Measurements from ENCODE around the gene LPGAT1. TPM values are rescaled to one million over a fixed set of nuclear protein-coding genes. Genes with fewer than 3 reads are reported as not detected.

Gene LPGAT1
- total and polyA plus RNA-seq, 4 experiments from 2014 or later, result 13.1 to 31.1 (median 30.4) TPM

- Mint-ChIP-seq H3K27ac (no peak overlapping the region), H3K36me3 (no peaks in the 10 kb centered on the region), H3K27me3 (peaks cover 0 to 3% of the 10 kb centered on the region in 2 donors), H3K4me3 (no peak overlapping the region), H3K9me3 (no peaks in the 10 kb centered on the region), H3K4me1 (peaks cover 0 to 5% (median under 1%) of the 10 kb centered on the region in 4 donors)
- intact Hi-C loops (cut with micrococcal nuclease), result no loop called here
- Histone ChIP-seq H3K4me1 (ENCODE audit: insufficient read depth, low read length) (no peaks in the 10 kb centered on the region), H3K27ac (ENCODE audit: low read depth, low read length) (no peak overlapping the region), H3K9me3 (ENCODE audit: control insufficient read depth in 1 of 2, low read length in 2 of 2) (no peaks in the 10 kb centered on the region), H3K36me3 (ENCODE audit: insufficient read depth, low read length) (no peaks in the 10 kb centered on the region), H3K27me3 (ENCODE audit: insufficient read depth, low read length) (no peaks in the 10 kb centered on the region), H3K4me3 (ENCODE audit: low read length in 2 of 2) (no peak overlapping the region)
- POLR2A ChIA-PET (ENCODE audit: partially characterized antibody), result no interaction called here
- no peak for DNase-seq
- CTCF ChIA-PET (ENCODE audit: partially characterized antibody), result interaction anchor here (1.2 kb wide), 1 partner anchor 21 kb away, joined by 5 read pairs; no protein-coding TSS in a partner anchor
These were observed 126.6 kb downstream of the LPGAT1 start for GRCh38 chr1:211703812-211704537.

DNA sequence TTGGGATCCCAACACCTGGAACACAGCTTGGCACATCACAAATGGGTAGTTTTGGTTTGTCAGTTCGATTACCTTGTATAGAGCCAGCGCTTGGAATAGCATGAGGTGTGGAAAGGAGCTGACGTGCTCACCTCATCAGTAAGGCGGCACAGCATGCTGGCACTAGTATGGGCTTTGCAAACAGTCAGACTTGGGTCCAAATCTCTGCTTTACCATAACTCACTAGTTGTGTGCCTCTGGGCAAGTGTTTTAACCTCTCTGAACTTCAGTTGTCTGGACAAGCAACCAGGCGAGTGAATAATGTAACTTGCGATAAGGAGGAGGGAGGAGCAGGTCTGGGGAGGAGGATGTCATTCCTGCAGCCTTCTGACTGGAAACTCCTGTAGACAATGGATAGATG, 128.8 kb downstream of the LPGAT1 start:
- CTCF ChIA-PET (ENCODE audit: partially characterized antibody), result interaction anchor here (5.9 kb wide), 1 partner anchor 18 kb away, joined by 83 read pairs; no protein-coding TSS in a partner anchor
- no peaks in the 10 kb centered on the region for H3K9me3 Mint-ChIP-seq

GRCh38 chr1:211699059-211699458, 131.5 kb downstream of the LPGAT1 start:
- no peak for DNase-seq
- Mint-ChIP-seq H3K4me1 (peaks cover 8 to 26% (median 19%) of the 10 kb centered on the region in 4 donors), H3K36me3 (peaks cover 0 to 2% of the 10 kb centered on the region in 2 donors), H3K4me3 (peak overlapping the region in 3 of 8 donors; percentile 53 to 82 (median 72)), H3K27me3 (peaks cover 0 to 3% of the 10 kb centered on the region in 2 donors), H3K9me3 (peaks cover 0 to 2% (median 0%) of the 10 kb centered on the region in 8 donors), H3K27ac (no peak overlapping the region)
- Histone ChIP-seq H3K9me3 (ENCODE audit: control insufficient read depth in 1 of 2, low read length in 2 of 2) (no peaks in the 10 kb centered on the region), H3K27ac (ENCODE audit: low read depth, low read length) (no peak overlapping the region), H3K36me3 (ENCODE audit: insufficient read depth, low read length) (no peaks in the 10 kb centered on the region), H3K4me1 (ENCODE audit: insufficient read depth, low read length) (peaks cover 21% of the 10 kb centered on the region), H3K4me3 (ENCODE audit: low read length in 2 of 2) (no peak overlapping the region), H3K27me3 (ENCODE audit: insufficient read depth, low read length) (no peaks in the 10 kb centered on the region)
- ChIA-PET POLR2A (ENCODE audit: partially characterized antibody) (interaction anchor here (1.3 kb wide), 1 partner anchor 336 kb away, joined by 7 read pairs; the partner anchor contains the start of genes DTL and INTS7), CTCF (ENCODE audit: partially characterized antibody) (interaction anchor here (0.9 to 5.9 kb wide), 27 partner anchors 10 to 757 kb away, joined by 3 to 83 read pairs (median 5); partner anchors contain the start of genes DTL, INTS7 and NEK2)
- intact Hi-C loops (cut with micrococcal nuclease), result loop anchor here (5.0 to 10.0 kb wide), 2 partner anchors 46 to 758 kb away; no protein-coding TSS in a partner anchor

More for the DNA sequence above, 128.8 kb downstream of the LPGAT1 start:
- POLR2A ChIA-PET (ENCODE audit: partially characterized antibody), result no interaction called here
- DNase-seq, result no peak
- peaks cover 0 to 12% (median 7%) of the 10 kb centered on the region in 4 donors for H3K4me1 Mint-ChIP-seq
- peaks cover 3% of the 10 kb centered on the region for H3K4me1 ChIP-seq (ENCODE audit: insufficient read depth, low read length)
- H3K36me3 ChIP-seq (ENCODE audit: insufficient read depth, low read length), result no peaks in the 10 kb centered on the region
- no peaks in the 10 kb centered on the region for H3K36me3 Mint-ChIP-seq
- no peak overlapping the region for H3K4me3 ChIP-seq (ENCODE audit: low read length in 2 of 2)
- H3K27me3 Mint-ChIP-seq, result peaks cover 0 to 3% of the 10 kb centered on the region in 2 donors
- H3K9me3 ChIP-seq (ENCODE audit: control insufficient read depth in 1 of 2, low read length in 2 of 2), result no peaks in the 10 kb centered on the region
- no peak overlapping the region for H3K27ac ChIP-seq (ENCODE audit: low read depth, low read length)
- no peak overlapping the region for H3K4me3 Mint-ChIP-seq
- no peaks in the 10 kb centered on the region for H3K27me3 ChIP-seq (ENCODE audit: insufficient read depth, low read length)
- intact Hi-C loops (cut with micrococcal nuclease), result no loop called here
- no peak overlapping the region for H3K27ac Mint-ChIP-seq

GRCh38 chr1:211698161-211699026, 132.2 kb downstream of the LPGAT1 start:
- peak overlapping the region; percentile 66 to 82 (median 78) for H3K4me3 Mint-ChIP-seq
- H3K9me3 Mint-ChIP-seq, result peaks cover 0 to 4% (median 0%) of the 10 kb centered on the region in 8 donors
- ChIA-PET CTCF (ENCODE audit: partially characterized antibody) (interaction anchor here (0.6 to 5.9 kb wide), 52 partner anchors 8 to 758 kb away, joined by 3 to 83 read pairs (median 4); partner anchors contain the start of genes DTL, INTS7 and NEK2), POLR2A (ENCODE audit: partially characterized antibody) (interaction anchor here (0.9 to 1.3 kb wide), 3 partner anchors 16 to 337 kb away, joined by 3 to 7 read pairs (median 3); partner anchors contain the start of genes DTL and INTS7)
- H3K36me3 ChIP-seq (ENCODE audit: insufficient read depth, low read length), result no peaks in the 10 kb centered on the region
- H3K4me3 ChIP-seq (ENCODE audit: low read length in 2 of 2), result peak overlapping the region in 1 of 2 donors; percentile 30
- H3K4me1 ChIP-seq (ENCODE audit: insufficient read depth, low read length), result peaks cover 21% of the 10 kb centered on the region
- H3K4me1 Mint-ChIP-seq, result peaks cover 8 to 26% (median 19%) of the 10 kb centered on the region in 4 donors
- intact Hi-C loops (cut with micrococcal nuclease), result loop anchor here (1.0 to 10.0 kb wide), 4 partner anchors 46 to 759 kb away; partner anchors contain the start of gene LPGAT1
- no peaks in the 10 kb centered on the region for H3K27me3 ChIP-seq (ENCODE audit: insufficient read depth, low read length)
- H3K27me3 Mint-ChIP-seq, result peaks cover 0 to 3% of the 10 kb centered on the region in 2 donors
- H3K27ac ChIP-seq (ENCODE audit: low read depth, low read length), result no peak overlapping the region
- H3K36me3 Mint-ChIP-seq, result peaks cover 0 to 3% of the 10 kb centered on the region in 2 donors
- H3K27ac Mint-ChIP-seq, result no peak overlapping the region
- DNase-seq, result peak; percentile 72 to 81 (median 73)
- H3K9me3 ChIP-seq (ENCODE audit: control insufficient read depth in 1 of 2, low read length in 2 of 2), result no peaks in the 10 kb centered on the region

- CTCF ChIA-PET (ENCODE audit: partially characterized antibody), result interaction anchor here (1.1 to 5.9 kb wide), 19 partner anchors 11 to 759 kb away, joined by 3 to 83 read pairs (median 8); partner anchors contain the start of genes DTL and INTS7
- Histone ChIP-seq H3K27ac (ENCODE audit: low read depth, low read length) (no peak overlapping the region), H3K4me3 (ENCODE audit: low read length in 2 of 2) (no peak overlapping the region), H3K36me3 (ENCODE audit: insufficient read depth, low read length) (no peaks in the 10 kb centered on the region), H3K27me3 (ENCODE audit: insufficient read depth, low read length) (no peaks in the 10 kb centered on the region), H3K9me3 (ENCODE audit: control insufficient read depth in 1 of 2, low read length in 2 of 2) (no peaks in the 10 kb centered on the region), H3K4me1 (ENCODE audit: insufficient read depth, low read length) (peaks cover 21% of the 10 kb centered on the region)
- POLR2A ChIA-PET (ENCODE audit: partially characterized antibody), result interaction anchor here (1.1 kb wide), 1 partner anchor 15 kb away, joined by 3 read pairs; no protein-coding TSS in a partner anchor
- Mint-ChIP-seq H3K4me3 (no peak overlapping the region), H3K36me3 (peaks cover 0 to 3% of the 10 kb centered on the region in 2 donors), H3K27me3 (peaks cover 0 to 3% of the 10 kb centered on the region in 2 donors), H3K27ac (no peak overlapping the region), H3K4me1 (peaks cover 8 to 26% (median 19%) of the 10 kb centered on the region in 4 donors), H3K9me3 (peaks cover 0 to 4% (median 0%) of the 10 kb centered on the region in 8 donors)
- intact Hi-C loops (cut with micrococcal nuclease), result loop anchor here (5.0 to 10.0 kb wide), 2 partner anchors 47 to 760 kb away; no protein-coding TSS in a partner anchor
- no peak for DNase-seq
These were observed 133.2 kb downstream of the LPGAT1 start for GRCh38 chr1:211697356-211697755.

DNA sequence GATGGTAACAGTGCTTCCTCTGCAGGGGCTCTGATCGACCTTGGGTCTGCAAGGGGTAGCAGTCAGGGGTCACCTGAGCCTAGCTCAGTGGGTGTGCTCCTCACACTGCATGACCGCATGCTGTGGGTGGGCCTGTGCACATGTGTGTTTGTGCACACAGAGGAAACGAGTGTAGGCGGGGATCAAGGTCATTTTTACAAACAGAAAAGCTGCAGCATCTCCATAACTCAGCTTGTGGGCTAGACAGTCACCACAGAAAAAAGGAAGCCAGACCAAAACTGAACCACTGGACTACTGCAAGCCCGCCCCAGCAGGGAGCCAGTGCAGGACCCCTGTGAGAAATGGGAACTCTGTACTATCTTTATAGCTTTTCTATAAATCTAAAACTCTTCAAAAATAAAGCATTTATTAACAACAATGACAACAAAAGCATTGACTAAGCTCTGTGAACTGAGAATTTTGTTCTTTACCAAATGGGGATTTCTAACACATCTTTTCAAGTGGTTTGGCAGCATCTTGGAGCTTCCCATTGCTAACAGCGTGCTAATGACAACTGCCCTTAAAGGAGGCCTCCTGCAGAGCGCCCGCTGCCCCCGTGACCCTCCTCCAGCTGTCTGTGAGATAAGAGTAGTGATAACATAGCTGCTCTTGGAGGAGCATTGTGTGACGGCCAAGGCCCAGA, 135.3 kb downstream of the LPGAT1 start:
- DNase-seq, result no peak
- POLR2A ChIA-PET (ENCODE audit: partially characterized antibody), result no interaction called here
- H3K4me1 Mint-ChIP-seq, result peaks cover 8 to 26% (median 19%) of the 10 kb centered on the region in 4 donors
- H3K4me3 Mint-ChIP-seq, result peak overlapping the region in 3 of 8 donors; percentile 31 to 46 (median 32)
- peak overlapping the region in 4 of 7 donors; percentile 29 to 80 (median 66) for H3K27ac Mint-ChIP-seq
- no peak overlapping the region for H3K4me3 ChIP-seq (ENCODE audit: low read length in 2 of 2)
- H3K4me1 ChIP-seq (ENCODE audit: insufficient read depth, low read length), result peaks cover 21% of the 10 kb centered on the region
- peaks cover 0 to 3% of the 10 kb centered on the region in 2 donors for H3K36me3 Mint-ChIP-seq
- intact Hi-C loops (cut with micrococcal nuclease), result loop anchor here (5.0 to 10.0 kb wide), 2 partner anchors 50 to 762 kb away; no protein-coding TSS in a partner anchor
- H3K27me3 ChIP-seq (ENCODE audit: insufficient read depth, low read length), result no peaks in the 10 kb centered on the region
- H3K9me3 ChIP-seq (ENCODE audit: control insufficient read depth in 1 of 2, low read length in 2 of 2), result no peaks in the 10 kb centered on the region
- CTCF ChIA-PET (ENCODE audit: partially characterized antibody), result interaction anchor here (1.1 to 3.9 kb wide), 6 partner anchors 14 to 761 kb away, joined by 4 to 36 read pairs (median 6); no protein-coding TSS in a partner anchor
- H3K27me3 Mint-ChIP-seq, result no peaks in the 10 kb centered on the region
- peaks cover 0 to 4% (median 0%) of the 10 kb centered on the region in 8 donors for H3K9me3 Mint-ChIP-seq
- H3K27ac ChIP-seq (ENCODE audit: low read depth, low read length), result no peak overlapping the region
- no peaks in the 10 kb centered on the region for H3K36me3 ChIP-seq (ENCODE audit: insufficient read depth, low read length)

All from CD4-positive, alpha-beta memory T cell (primary cell).